Measurements from ENCODE around the gene ISY1.
"Not testable (repeated sequence)": the region's sequence is repeated elsewhere in the genome, so short reads cannot be mapped to it uniquely, and the experiment has no call there.

Gene ISY1

GRCh38 chr3:129136275-129136674 is 24.6 kb downstream of the ISY1 start:
- WGBS, 2 donors (ENCODE audit: extremely low coverage in 2 of 2, insufficient read length in 2 of 2, insufficient replicate concordance in 1 of 2), result no CpG with 5 or more reads among the region's 10 CpGs
- H3K14ac ChIP-seq (ENCODE audit: low read length); H3K4me1 ChIP-seq (ENCODE audit: control insufficient read depth in 2 of 2, insufficient read depth in 1 of 2, low read depth in 1 of 2, low read length in 2 of 2); H2BK15ac ChIP-seq (ENCODE audit: low read length); H3K4ac ChIP-seq (ENCODE audit: low read length); H2BK120ac ChIP-seq (ENCODE audit: low read depth, low read length); H3K79me1 ChIP-seq (ENCODE audit: low read depth, low read length); H3K9me3 ChIP-seq (replicated peaks in 1 of 2; ENCODE audit: control insufficient read depth in 2 of 2, insufficient read depth in 1 of 2, low read depth in 1 of 2, low read length in 2 of 2); H3K9ac ChIP-seq (ENCODE audit: low read depth, low read length, poor library complexity); H3K4me2 ChIP-seq (ENCODE audit: insufficient read depth, low read length, poor library complexity, severe bottlenecking); H2AFZ ChIP-seq (ENCODE audit: low read length); DNase-seq (ENCODE audit: low spot score); H3K23ac ChIP-seq (ENCODE audit: low read depth, low read length, poor library complexity); H2BK5ac ChIP-seq (ENCODE audit: low read length); H3K27me3 ChIP-seq (ENCODE audit: control insufficient read depth in 3 of 3, insufficient read depth in 3 of 3, low read depth in 1 of 3, low read length in 3 of 3); H3K18ac ChIP-seq (ENCODE audit: low read length); H3K27ac ChIP-seq (replicated peaks; ENCODE audit: low read length); H3K4me3 ChIP-seq (ENCODE audit: low read length in 2 of 2); H2BK12ac ChIP-seq (ENCODE audit: low read length); H4K91ac ChIP-seq (ENCODE audit: low read depth, low read length, poor library complexity); H2AK5ac ChIP-seq (ENCODE audit: low read depth, low read length); H4K8ac ChIP-seq (ENCODE audit: low read depth, low read length): not testable (repeated sequence)
- H3K36me3 ChIP-seq (replicated peaks in 1 of 2; ENCODE audit: control insufficient read depth in 2 of 2, insufficient read depth in 2 of 2, low read length in 2 of 2), result peaks cover 26 to 73% of the 10 kb centered on the region in 2 donors

- no peaks in the 10 kb centered on the region for H3K9me3 ChIP-seq (replicated peaks in 1 of 2; ENCODE audit: control insufficient read depth in 2 of 2, insufficient read depth in 1 of 2, low read depth in 1 of 2, low read length in 2 of 2)
- no peak overlapping the region for H3K4me2 ChIP-seq (ENCODE audit: insufficient read depth, low read length, poor library complexity, severe bottlenecking)
- no peak overlapping the region for H2AK5ac ChIP-seq (ENCODE audit: low read depth, low read length)
- peaks cover 37 to 79% of the 10 kb centered on the region in 2 donors for H3K36me3 ChIP-seq (replicated peaks in 1 of 2; ENCODE audit: control insufficient read depth in 2 of 2, insufficient read depth in 2 of 2, low read length in 2 of 2)
- no peak overlapping the region for H3K9ac ChIP-seq (ENCODE audit: low read depth, low read length, poor library complexity)
- no peak overlapping the region for H2BK120ac ChIP-seq (ENCODE audit: low read depth, low read length)
- H4K8ac ChIP-seq (ENCODE audit: low read depth, low read length), result no peak overlapping the region
- H2BK15ac ChIP-seq (ENCODE audit: low read length), result no peak overlapping the region
- H3K79me1 ChIP-seq (ENCODE audit: low read depth, low read length), result peaks cover 4% of the 10 kb centered on the region
- H3K18ac ChIP-seq (ENCODE audit: low read length), result no peak overlapping the region
- H3K4me1 ChIP-seq (ENCODE audit: control insufficient read depth in 2 of 2, insufficient read depth in 1 of 2, low read depth in 1 of 2, low read length in 2 of 2), result no peaks in the 10 kb centered on the region
- H3K4ac ChIP-seq (ENCODE audit: low read length), result no peak overlapping the region
- H2BK12ac ChIP-seq (ENCODE audit: low read length), result no peak overlapping the region
- no peak overlapping the region for H3K4me3 ChIP-seq (ENCODE audit: low read length in 2 of 2)
- no peaks in the 10 kb centered on the region for H3K27me3 ChIP-seq (ENCODE audit: control insufficient read depth in 3 of 3, insufficient read depth in 3 of 3, low read depth in 1 of 3, low read length in 3 of 3)
- H3K23ac ChIP-seq (ENCODE audit: low read depth, low read length, poor library complexity), result no peak overlapping the region
- no peak overlapping the region for H2BK5ac ChIP-seq (ENCODE audit: low read length)
- H2AFZ ChIP-seq (ENCODE audit: low read length), result no peak overlapping the region
- DNase-seq (ENCODE audit: low spot score), result no peak
- no CpG with 5 or more reads among the region's 5 CpGs for WGBS, 2 donors (ENCODE audit: extremely low coverage in 2 of 2, insufficient read length in 2 of 2, insufficient replicate concordance in 1 of 2)
- H3K27ac ChIP-seq (replicated peaks; ENCODE audit: low read length), result no peak overlapping the region
- no peak overlapping the region for H4K91ac ChIP-seq (ENCODE audit: low read depth, low read length, poor library complexity)
- no peak overlapping the region for H3K14ac ChIP-seq (ENCODE audit: low read length)
Observed at GRCh38 chr3:129132097-129132866, 28.6 kb downstream of the ISY1 start.

DNA sequence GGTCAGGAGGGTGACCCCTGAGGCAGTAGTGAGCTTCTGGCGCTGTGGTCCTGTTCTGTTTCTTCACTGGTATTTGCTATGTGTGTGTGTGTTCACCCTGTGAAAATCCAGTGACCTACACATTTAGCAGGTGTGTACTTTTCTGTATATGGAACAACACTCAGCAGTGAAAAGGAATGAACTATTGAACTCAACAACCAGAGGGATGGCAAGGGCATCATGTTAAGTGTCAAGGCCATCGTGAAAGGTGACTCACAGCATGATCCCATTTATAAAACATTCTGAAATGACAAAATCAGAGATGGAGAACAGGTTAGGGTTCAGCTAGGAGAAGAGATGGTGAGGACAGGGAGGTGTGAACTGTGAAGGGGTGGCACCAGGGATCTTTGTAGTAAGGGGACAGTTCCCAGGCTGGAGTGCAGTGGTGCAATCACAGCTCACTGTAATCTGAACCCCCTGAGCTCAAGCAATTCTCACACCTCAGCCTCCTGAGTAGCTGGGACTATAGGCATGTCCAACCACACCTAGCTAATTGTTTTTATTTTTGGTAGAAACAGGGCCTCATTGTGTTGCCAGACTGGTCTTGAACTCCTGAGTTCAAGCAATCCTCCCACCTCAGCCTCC is 29.3 kb downstream of the ISY1 start:
- no peak overlapping the region for H2BK15ac ChIP-seq (ENCODE audit: low read length)
- no peaks in the 10 kb centered on the region for H3K4me1 ChIP-seq (ENCODE audit: control insufficient read depth in 2 of 2, insufficient read depth in 1 of 2, low read depth in 1 of 2, low read length in 2 of 2)
- peaks cover 37 to 77% of the 10 kb centered on the region in 2 donors for H3K36me3 ChIP-seq (replicated peaks in 1 of 2; ENCODE audit: control insufficient read depth in 2 of 2, insufficient read depth in 2 of 2, low read length in 2 of 2)
- no CpG with 5 or more reads among the region's 2 CpGs for WGBS, 2 donors (ENCODE audit: extremely low coverage in 2 of 2, insufficient read length in 2 of 2, insufficient replicate concordance in 1 of 2)
- H3K14ac ChIP-seq (ENCODE audit: low read length), result no peak overlapping the region
- H2BK120ac ChIP-seq (ENCODE audit: low read depth, low read length), result no peak overlapping the region
- H4K8ac ChIP-seq (ENCODE audit: low read depth, low read length), result no peak overlapping the region
- H3K27ac ChIP-seq (replicated peaks; ENCODE audit: low read length), result no peak overlapping the region
- H4K91ac ChIP-seq (ENCODE audit: low read depth, low read length, poor library complexity), result no peak overlapping the region
- no peaks in the 10 kb centered on the region for H3K9me3 ChIP-seq (replicated peaks in 1 of 2; ENCODE audit: control insufficient read depth in 2 of 2, insufficient read depth in 1 of 2, low read depth in 1 of 2, low read length in 2 of 2)
- no peak overlapping the region for H3K4me2 ChIP-seq (ENCODE audit: insufficient read depth, low read length, poor library complexity, severe bottlenecking)
- peaks cover 4% of the 10 kb centered on the region for H3K79me1 ChIP-seq (ENCODE audit: low read depth, low read length)
- no peak overlapping the region for H3K4ac ChIP-seq (ENCODE audit: low read length)
- no peak overlapping the region for H2BK12ac ChIP-seq (ENCODE audit: low read length)
- no peak overlapping the region for H2AFZ ChIP-seq (ENCODE audit: low read length)
- H3K23ac ChIP-seq (ENCODE audit: low read depth, low read length, poor library complexity), result no peak overlapping the region
- no peak overlapping the region for H3K4me3 ChIP-seq (ENCODE audit: low read length in 2 of 2)
- H2BK5ac ChIP-seq (ENCODE audit: low read length), result no peak overlapping the region
- no peaks in the 10 kb centered on the region for H3K27me3 ChIP-seq (ENCODE audit: control insufficient read depth in 3 of 3, insufficient read depth in 3 of 3, low read depth in 1 of 3, low read length in 3 of 3)
- H3K18ac ChIP-seq (ENCODE audit: low read length), result no peak overlapping the region
- H2AK5ac ChIP-seq (ENCODE audit: low read depth, low read length), result no peak overlapping the region
- H3K9ac ChIP-seq (ENCODE audit: low read depth, low read length, poor library complexity), result no peak overlapping the region
- no peak for DNase-seq (ENCODE audit: low spot score)

DNA sequence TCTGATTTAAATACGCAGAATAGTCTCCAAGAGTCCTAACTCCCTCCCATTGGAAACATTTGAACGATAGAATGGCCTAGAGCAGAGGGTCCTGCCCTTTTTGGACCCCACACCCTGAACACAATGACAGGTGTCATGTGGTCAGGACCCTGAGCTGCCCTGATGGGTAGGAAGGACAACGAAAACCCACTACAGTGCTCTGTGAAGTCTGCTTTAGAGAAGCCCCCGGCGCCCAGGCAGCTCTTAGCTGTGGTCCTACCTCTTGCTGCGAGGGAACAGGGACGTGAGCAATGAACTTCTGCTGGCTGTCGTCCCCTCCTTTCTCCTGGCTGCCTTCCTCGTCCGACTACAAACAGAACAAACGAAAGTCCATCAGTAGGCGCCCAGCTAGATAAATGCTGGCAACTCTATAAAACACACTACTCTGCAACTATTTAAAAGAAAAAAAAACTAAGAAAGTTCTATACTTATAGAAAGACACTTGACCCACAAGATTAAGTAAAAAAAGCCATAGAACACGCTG is 30.5 kb downstream of the ISY1 start:
- no peak overlapping the region for H3K4me2 ChIP-seq (ENCODE audit: insufficient read depth, low read length, poor library complexity, severe bottlenecking)
- no peak overlapping the region for H2AFZ ChIP-seq (ENCODE audit: low read length)
- no peak overlapping the region for H2BK12ac ChIP-seq (ENCODE audit: low read length)
- H2BK120ac ChIP-seq (ENCODE audit: low read depth, low read length), result no peak overlapping the region
- no peak overlapping the region for H3K27ac ChIP-seq (replicated peaks; ENCODE audit: low read length)
- H4K91ac ChIP-seq (ENCODE audit: low read depth, low read length, poor library complexity), result no peak overlapping the region
- H3K14ac ChIP-seq (ENCODE audit: low read length), result no peak overlapping the region
- no peaks in the 10 kb centered on the region for H3K27me3 ChIP-seq (ENCODE audit: control insufficient read depth in 3 of 3, insufficient read depth in 3 of 3, low read depth in 1 of 3, low read length in 3 of 3)
- no peak overlapping the region for H2AK5ac ChIP-seq (ENCODE audit: low read depth, low read length)
- no peaks in the 10 kb centered on the region for H3K4me1 ChIP-seq (ENCODE audit: control insufficient read depth in 2 of 2, insufficient read depth in 1 of 2, low read depth in 1 of 2, low read length in 2 of 2)
- no peak overlapping the region for H2BK5ac ChIP-seq (ENCODE audit: low read length)
- H3K4me3 ChIP-seq (ENCODE audit: low read length in 2 of 2), result no peak overlapping the region
- no CpG with 5 or more reads among the region's 13 CpGs for WGBS, 2 donors (ENCODE audit: extremely low coverage in 2 of 2, insufficient read length in 2 of 2, insufficient replicate concordance in 1 of 2)
- H3K79me1 ChIP-seq (ENCODE audit: low read depth, low read length), result peaks cover 4% of the 10 kb centered on the region
- H3K9ac ChIP-seq (ENCODE audit: low read depth, low read length, poor library complexity), result no peak overlapping the region
- H3K4ac ChIP-seq (ENCODE audit: low read length), result no peak overlapping the region
- no peak for DNase-seq (ENCODE audit: low spot score)
- no peak overlapping the region for H3K18ac ChIP-seq (ENCODE audit: low read length)
- no peak overlapping the region for H4K8ac ChIP-seq (ENCODE audit: low read depth, low read length)
- H3K36me3 ChIP-seq (replicated peaks in 1 of 2; ENCODE audit: control insufficient read depth in 2 of 2, insufficient read depth in 2 of 2, low read length in 2 of 2), result peaks cover 37 to 68% of the 10 kb centered on the region in 2 donors
- no peak overlapping the region for H2BK15ac ChIP-seq (ENCODE audit: low read length)
- no peaks in the 10 kb centered on the region for H3K9me3 ChIP-seq (replicated peaks in 1 of 2; ENCODE audit: control insufficient read depth in 2 of 2, insufficient read depth in 1 of 2, low read depth in 1 of 2, low read length in 2 of 2)
- H3K23ac ChIP-seq (ENCODE audit: low read depth, low read length, poor library complexity), result no peak overlapping the region
